Chondrocyte (in vitro differentiated cells): Measurements from ENCODE around the gene CDH6. TPM values are rescaled to one million over a fixed set of nuclear protein-coding genes. Genes with fewer than 3 reads are reported as not detected.
A peak's percentile ranks its signal among the peaks of the same experiment; 100 is the strongest.

Source experiments
- DNase-seq: peaks from one replicate; pipeline ENCODE4 v3.0.0; 2021; ENCODE audit warnings: mixed read lengths, low spot score
- H3K27ac Mint-ChIP-seq: one replicate; pipeline ENCODE4 v1.8.0; 2021; ENCODE audit warnings: mild to moderate bottlenecking, moderate library complexity, mixed read lengths; ENCODE audit not compliant: unreplicated experiment
- H3K27me3 Mint-ChIP-seq: 2 replicates; pipeline ENCODE4 v1.8.0; 2021; ENCODE audit warnings: low read depth, mixed read lengths
- H3K36me3 Mint-ChIP-seq: 2 replicates; pipeline ENCODE4 v1.8.0; 2021; ENCODE audit warnings: low read depth, mixed read lengths
- H3K4me1 Mint-ChIP-seq: 2 replicates; pipeline ENCODE4 v1.8.0; 2021; ENCODE audit warnings: low read depth, mild to moderate bottlenecking, mixed read lengths
- H3K4me3 Mint-ChIP-seq: one replicate; pipeline ENCODE4 v1.8.0; 2021; ENCODE audit warnings: mild to moderate bottlenecking, moderate library complexity, mixed read lengths; ENCODE audit not compliant: unreplicated experiment
- H3K9me3 Mint-ChIP-seq: 2 replicates; pipeline ENCODE4 v1.8.0; 2021; ENCODE audit warnings: low read depth, mixed read lengths
- CTCF ChIP-seq: fragments of 200-600 bp; sonication (generic); IDR thresholded peaks from 2 replicates; pipeline ENCODE4 v1.5.0; 2021; ENCODE audit warnings: antibody characterized with exemption, mild to moderate bottlenecking, moderate library complexity
- total RNA-seq: library from RNA; stranded (reverse); gene quantifications from 3 replicates; pipeline ENCODE4 v1.2.1, GENCODE V29; 2021

CDH6 gene
- total RNA-seq, 1 donor from 2014 or later: 50.7 TPM

DNA sequence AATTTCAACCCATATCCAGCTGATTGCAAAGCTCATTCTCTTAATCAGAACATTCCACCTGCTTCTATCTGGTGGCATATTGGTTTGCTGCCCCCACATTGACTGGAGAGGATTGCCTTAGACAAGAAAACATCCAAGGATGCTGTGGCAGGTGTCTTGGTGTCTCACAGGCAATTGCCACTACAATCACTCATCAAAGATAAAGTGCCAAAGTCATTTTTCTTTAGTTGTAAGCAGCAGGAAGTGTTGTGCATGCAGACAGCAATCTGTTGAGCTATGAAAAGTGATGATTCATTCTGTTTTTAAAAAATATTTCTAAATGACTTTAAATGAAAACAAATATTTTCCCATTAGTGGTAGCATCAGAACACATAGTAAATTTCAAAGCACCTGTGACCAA, 53.9 kb downstream of the CDH6 start:
- no peak overlapping the region for H3K4me3 Mint-ChIP-seq
- DNase-seq: no peak
- H3K4me1 Mint-ChIP-seq: peaks cover 9% of the 10 kb centered on the region
- H3K9me3 Mint-ChIP-seq: no peaks in the 10 kb centered on the region
- TF ChIP-seq CTCF: no peak
- H3K36me3 Mint-ChIP-seq: peaks cover 3% of the 10 kb centered on the region
- H3K27ac Mint-ChIP-seq: no peak overlapping the region
- H3K27me3 Mint-ChIP-seq: no peaks in the 10 kb centered on the region

DNA sequence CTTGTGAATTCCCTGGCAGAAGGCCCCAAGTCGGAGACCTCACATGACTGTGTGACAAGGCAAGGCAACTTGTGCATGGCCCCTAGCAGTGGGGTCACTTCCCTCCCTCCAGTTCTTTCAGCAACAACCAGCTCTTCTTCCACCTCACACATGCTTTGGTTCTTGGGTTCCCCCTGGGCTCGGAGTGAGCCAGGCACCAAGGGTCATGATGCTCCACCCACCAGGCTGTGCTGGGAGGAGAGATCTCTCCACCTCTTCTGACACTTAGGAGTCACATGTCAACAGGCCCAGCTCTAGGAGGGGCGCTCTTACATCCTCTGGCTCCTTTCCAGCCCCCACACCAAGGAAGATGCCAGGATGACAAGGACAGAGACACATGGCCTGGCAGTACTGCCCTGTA, 56.7 kb downstream of the CDH6 start:
- no peak for TF ChIP-seq CTCF
- DNase-seq: no peak
- H3K9me3 Mint-ChIP-seq: peaks cover 4% of the 10 kb centered on the region
- H3K27ac Mint-ChIP-seq: no peak overlapping the region
- H3K4me1 Mint-ChIP-seq: peaks cover 9% of the 10 kb centered on the region
- H3K27me3 Mint-ChIP-seq: no peaks in the 10 kb centered on the region
- peaks cover 3% of the 10 kb centered on the region for H3K36me3 Mint-ChIP-seq
- no peak overlapping the region for H3K4me3 Mint-ChIP-seq

DNA sequence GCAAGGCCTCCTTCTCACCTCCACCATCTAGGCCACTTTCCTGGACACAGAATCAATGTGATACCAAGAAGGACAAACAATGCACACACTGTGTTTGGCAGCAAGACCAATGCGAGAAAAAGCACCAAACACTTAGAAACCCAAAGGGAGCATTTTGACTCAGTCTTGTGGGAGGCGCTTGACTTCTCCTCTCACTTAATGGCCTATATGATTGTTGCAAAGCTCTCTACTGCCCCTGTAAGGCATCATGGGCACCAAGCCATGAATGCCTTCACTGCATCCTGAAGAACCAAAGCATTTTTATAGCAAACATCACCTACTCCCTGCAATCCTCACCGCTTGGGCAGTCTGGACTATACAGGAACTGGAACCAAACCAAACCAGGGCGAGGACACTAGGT, 57.5 kb downstream of the CDH6 start:
- H3K36me3 Mint-ChIP-seq: peaks cover 3% of the 10 kb centered on the region
- no peak for DNase-seq
- H3K4me1 Mint-ChIP-seq: peaks cover 9% of the 10 kb centered on the region
- H3K4me3 Mint-ChIP-seq: no peak overlapping the region
- no peak for TF ChIP-seq CTCF
- peaks cover 4% of the 10 kb centered on the region for H3K9me3 Mint-ChIP-seq
- no peaks in the 10 kb centered on the region for H3K27me3 Mint-ChIP-seq
- H3K27ac Mint-ChIP-seq: no peak overlapping the region

GRCh38 chr5:31255041-31255440, 61.6 kb downstream of the CDH6 start:
- no peak for TF ChIP-seq CTCF
- DNase-seq: no peak
- Mint-ChIP-seq H3K4me3 (no peak overlapping the region), H3K27me3 (no peaks in the 10 kb centered on the region), H3K36me3 (peaks cover 6% of the 10 kb centered on the region), H3K4me1 (no peaks in the 10 kb centered on the region), H3K27ac (no peak overlapping the region), H3K9me3 (peaks cover 8% of the 10 kb centered on the region)

DNA sequence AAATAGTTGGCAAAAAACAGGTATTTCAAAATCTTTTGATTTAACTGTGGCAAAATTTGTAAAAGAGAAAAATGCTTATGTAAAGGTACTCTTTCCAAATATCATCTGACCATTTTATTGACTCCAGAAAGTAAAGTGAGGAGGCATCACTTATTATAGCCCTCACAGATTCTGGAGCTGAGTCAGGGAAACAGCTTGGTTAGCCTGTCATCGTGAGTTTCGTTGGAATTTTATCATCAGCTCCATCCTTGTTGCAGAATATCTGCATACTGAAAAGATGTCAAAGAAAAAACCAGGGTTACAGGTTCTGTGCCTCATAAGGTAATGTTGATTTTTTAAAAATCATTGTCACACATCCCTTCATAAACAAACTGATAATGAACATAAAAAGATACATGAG, 74.8 kb downstream of the CDH6 start:
- Mint-ChIP-seq H3K4me3 (no peak overlapping the region), H3K4me1 (peaks cover 27% of the 10 kb centered on the region), H3K27ac (peak overlapping the region; percentile 20), H3K9me3 (no peaks in the 10 kb centered on the region), H3K27me3 (no peaks in the 10 kb centered on the region), H3K36me3 (peaks cover 4% of the 10 kb centered on the region)
- no peak for TF ChIP-seq CTCF
- DNase-seq: no peak
